ENCODE measurements around the gene IL23R.
A peak's percentile ranks its signal among the peaks of the same experiment; 100 is the strongest.
"Not testable (repeated sequence)": the region's sequence is repeated elsewhere in the genome, so short reads cannot be mapped to it uniquely, and the experiment has no call there.

The IL23R gene

GRCh38 chr1:67204298-67204980, 38.2 kb downstream of the IL23R start:
- no peak for DNase-seq (ENCODE audit: insufficient read length)

GRCh38 chr1:67207398-67207797, 41.1 kb downstream of the IL23R start:
- not testable (repeated sequence) for DNase-seq (ENCODE audit: insufficient read length); FAIRE-seq

More at GRCh38 chr1:67204298-67204980, 38.2 kb downstream of the IL23R start:
- no peak for FAIRE-seq
- TF ChIP-seq POLR2A (IDR thresholded peaks at IDR 0.05; ENCODE audit: low read depth, low read length), result no peak
- no peak for TF ChIP-seq TAF1 (IDR thresholded peaks at IDR 0.05; ENCODE audit: borderline replicate concordance, low read depth, low read length)
- TF ChIP-seq POLR2AphosphoS5 (IDR thresholded peaks at IDR 0.05; ENCODE audit: low read depth, low read length), result no peak

GRCh38 chr1:67208217-67208616, 42.0 kb downstream of the IL23R start:
- FAIRE-seq (no peak), DNase-seq (ENCODE audit: insufficient read length) (no peak)
- no peak for TF ChIP-seq POLR2A (IDR thresholded peaks at IDR 0.05; ENCODE audit: low read depth, low read length)
- no peak for TF ChIP-seq POLR2AphosphoS5 (IDR thresholded peaks at IDR 0.05; ENCODE audit: low read depth, low read length)
- no peak for TF ChIP-seq TAF1 (IDR thresholded peaks at IDR 0.05; ENCODE audit: borderline replicate concordance, low read depth, low read length)

- FAIRE-seq (no peak), DNase-seq (ENCODE audit: insufficient read length) (no peak)
- no peak for TF ChIP-seq TAF1 (IDR thresholded peaks at IDR 0.05; ENCODE audit: borderline replicate concordance, low read depth, low read length)
- no peak for TF ChIP-seq POLR2AphosphoS5 (IDR thresholded peaks at IDR 0.05; ENCODE audit: low read depth, low read length)
- no peak for TF ChIP-seq POLR2A (IDR thresholded peaks at IDR 0.05; ENCODE audit: low read depth, low read length)
Observed at GRCh38 chr1:67209521-67209920, 43.3 kb downstream of the IL23R start.

- FAIRE-seq, result peak; percentile 84
- no peak for DNase-seq (ENCODE audit: insufficient read length)
- TF ChIP-seq POLR2A (IDR thresholded peaks at IDR 0.05; ENCODE audit: low read depth, low read length) (no peak), POLR2AphosphoS5 (IDR thresholded peaks at IDR 0.05; ENCODE audit: low read depth, low read length) (no peak), TAF1 (IDR thresholded peaks at IDR 0.05; ENCODE audit: borderline replicate concordance, low read depth, low read length) (no peak)
Observed at GRCh38 chr1:67211589-67212563, 45.6 kb downstream of the IL23R start.

GRCh38 chr1:67213164-67213563, 46.9 kb downstream of the IL23R start:
- DNase-seq (ENCODE audit: insufficient read length), result no peak
- no peak for TF ChIP-seq POLR2A (IDR thresholded peaks at IDR 0.05; ENCODE audit: low read depth, low read length)
- TF ChIP-seq TAF1 (IDR thresholded peaks at IDR 0.05; ENCODE audit: borderline replicate concordance, low read depth, low read length), result no peak
- no peak for TF ChIP-seq POLR2AphosphoS5 (IDR thresholded peaks at IDR 0.05; ENCODE audit: low read depth, low read length)
- peak; percentile 91 for FAIRE-seq

- no peak for FAIRE-seq
Observed at GRCh38 chr1:67213948-67214347, 47.7 kb downstream of the IL23R start.

GRCh38 chr1:67214420-67215174, 48.3 kb downstream of the IL23R start:
- DNase-seq (ENCODE audit: insufficient read length), result no peak
- peak; percentile 99 for FAIRE-seq
- TF ChIP-seq POLR2AphosphoS5 (IDR thresholded peaks at IDR 0.05; ENCODE audit: low read depth, low read length) (no peak), TAF1 (IDR thresholded peaks at IDR 0.05; ENCODE audit: borderline replicate concordance, low read depth, low read length) (no peak), POLR2A (IDR thresholded peaks at IDR 0.05; ENCODE audit: low read depth, low read length) (no peak)

More at GRCh38 chr1:67213948-67214347, 47.7 kb downstream of the IL23R start:
- no peak for DNase-seq (ENCODE audit: insufficient read length)
- TF ChIP-seq POLR2A (IDR thresholded peaks at IDR 0.05; ENCODE audit: low read depth, low read length) (no peak), TAF1 (IDR thresholded peaks at IDR 0.05; ENCODE audit: borderline replicate concordance, low read depth, low read length) (no peak), POLR2AphosphoS5 (IDR thresholded peaks at IDR 0.05; ENCODE audit: low read depth, low read length) (no peak)

GRCh38 chr1:67216401-67216800, 50.1 kb downstream of the IL23R start:
- DNase-seq (ENCODE audit: insufficient read length), result no peak
- no peak for FAIRE-seq
- TF ChIP-seq POLR2A (IDR thresholded peaks at IDR 0.05; ENCODE audit: low read depth, low read length) (no peak), TAF1 (IDR thresholded peaks at IDR 0.05; ENCODE audit: borderline replicate concordance, low read depth, low read length) (no peak), POLR2AphosphoS5 (IDR thresholded peaks at IDR 0.05; ENCODE audit: low read depth, low read length) (no peak)

- DNase-seq (ENCODE audit: insufficient read length) (no peak), FAIRE-seq (peak; percentile 14)
- TF ChIP-seq POLR2A (IDR thresholded peaks at IDR 0.05; ENCODE audit: low read depth, low read length) (no peak), TAF1 (IDR thresholded peaks at IDR 0.05; ENCODE audit: borderline replicate concordance, low read depth, low read length) (no peak), POLR2AphosphoS5 (IDR thresholded peaks at IDR 0.05; ENCODE audit: low read depth, low read length) (no peak)
Observed at GRCh38 chr1:67217417-67217816, 51.2 kb downstream of the IL23R start.

- TF ChIP-seq TAF1 (IDR thresholded peaks at IDR 0.05; ENCODE audit: borderline replicate concordance, low read depth, low read length), result no peak
- no peak for TF ChIP-seq POLR2AphosphoS5 (IDR thresholded peaks at IDR 0.05; ENCODE audit: low read depth, low read length)
- TF ChIP-seq POLR2A (IDR thresholded peaks at IDR 0.05; ENCODE audit: low read depth, low read length), result no peak
- DNase-seq (ENCODE audit: insufficient read length), result no peak
- FAIRE-seq, result no peak
Observed at GRCh38 chr1:67217938-67218337, 51.7 kb downstream of the IL23R start.
